NK-92 (cell line): ENCODE data around the gene RPS2.
"Not testable (repeated sequence)": the region's sequence is repeated elsewhere in the genome, so short reads cannot be mapped to it uniquely, and the experiment has no call there.

Experiments used
- DNase-seq: peaks from one replicate; lab custom pipeline; 2025; ENCODE audit not compliant: unreplicated experiment; lab: John Stamatoyannopoulos, UW

Gene RPS2

GRCh38 chr16:1942810-1943726 lies 21.6 kb downstream of the RPS2 start, which contains the start of gene MSRB1:
Gene MSRB1 (minus strand): TSS chr16:1943199. CDS start chr16:1943156, 43 bp downstream.
- DNase-seq: peak; percentile 79

GRCh38 chr16:1942047-1942809 lies 22.4 kb downstream of the RPS2 start:
- no peak for DNase-seq

- no peak for DNase-seq
These were observed 23.2 kb downstream of the RPS2 start for GRCh38 chr16:1941162-1942046.

GRCh38 chr16:1940273-1941161 lies 24.1 kb downstream of the RPS2 start:
- DNase-seq: no peak

- not testable (repeated sequence) for DNase-seq
These were observed 24.8 kb downstream of the RPS2 start for GRCh38 chr16:1939833-1940232.

- no peak for DNase-seq
These were observed 25.7 kb downstream of the RPS2 start for GRCh38 chr16:1938910-1939309.

- DNase-seq: no peak
These were observed 26.3 kb downstream of the RPS2 start for GRCh38 chr16:1938316-1938715.

- DNase-seq: no peak
These were observed 27.6 kb downstream of the RPS2 start for GRCh38 chr16:1936945-1937479.

- DNase-seq: no peak
These were observed 31.4 kb downstream of the RPS2 start for GRCh38 chr16:1933097-1933661.

GRCh38 chr16:1932050-1933028 lies 32.3 kb downstream of the RPS2 start:
- DNase-seq: no peak

GRCh38 chr16:1930338-1930720 lies 34.3 kb downstream of the RPS2 start:
- DNase-seq: no peak

GRCh38 chr16:1929578-1930337 lies 34.9 kb downstream of the RPS2 start:
- DNase-seq: peak; percentile 66

- no peak for DNase-seq
These were observed 35.5 kb downstream of the RPS2 start for GRCh38 chr16:1929105-1929504.

GRCh38 chr16:1926271-1926670 lies 38.4 kb downstream of the RPS2 start:
- DNase-seq: no peak

- no peak for DNase-seq
These were observed 40.5 kb downstream of the RPS2 start for GRCh38 chr16:1924095-1924494.

GRCh38 chr16:1923299-1924034 lies 41.2 kb downstream of the RPS2 start:
- no peak for DNase-seq

GRCh38 chr16:1922357-1922756 lies 42.3 kb downstream of the RPS2 start:
- no peak for DNase-seq
